A549 (cell line): ENCODE results near the gene LY86. TPM values are rescaled to one million over a fixed set of nuclear protein-coding genes. Genes with fewer than 3 reads are reported as not detected.
"Not testable (repeated sequence)": the region's sequence is repeated elsewhere in the genome, so short reads cannot be mapped to it uniquely, and the experiment has no call there.

ENCODE experiments used
- ATAC-seq, 2 experiments: fragments of 200-7000 bp in 1 of 2; fragments of >200 bp in 1 of 2; cut with Nextera tagmentation in 1 of 2; cut with Tn5 transposase in 1 of 2; 3 replicates each; pipeline versions ENCODE4 v1.8.0 to v1.9.1; 2018 to 2020; ENCODE audit warnings: mild to moderate bottlenecking in 1 of 2, moderate library complexity in 1 of 2
- CTCF ChIA-PET: fragments of 300-600 bp; sonication (Branson Sonifier 250); formaldehyde crosslinking; extraction: SDS; loops from one replicate; lab custom pipeline; 2021; ENCODE audit warnings: antibody characterized with exemption, inconsistent platforms; lab: Yijun Ruan, JAX
- POLR2A ChIA-PET: fragments of 350-600 bp; formaldehyde crosslinking; extraction: SDS; loops from one replicate; lab custom pipeline; 2021; ENCODE audit warnings: antibody characterized with exemption, inconsistent platforms; lab: Yijun Ruan, JAX
- DNase-seq, 2 experiments: peaks; one replicate each; pipeline versions ENCODE4 v3.0.0 to v3.0.0-alpha.2; 2011 to 2016; ENCODE audit warnings: low read depth in 1 of 2, low spot score in 1 of 2
- FAIRE-seq: peaks from 2 replicates; lab custom pipeline; 2011; peaks lifted over from hg19 to GRCh38; lab: Jason Lieb, UNC
- H3K27ac ChIP-seq, 2 experiments: fragments of >200 bp; sonication (Bioruptor Twin); formaldehyde crosslinking; 3 replicates each; pipeline ENCODE4 v1.5.1; 2016 to 2017
- H3K4me1 ChIP-seq: fragments of >200 bp; sonication (Bioruptor Twin); formaldehyde crosslinking; 3 replicates; pipeline ENCODE4 v1.6.1; 2016
- H3K4me2 ChIP-seq: fragments of >200 bp; sonication (Bioruptor Twin); formaldehyde crosslinking; 3 replicates; pipeline ENCODE4 v1.6.1; 2016
- H3K4me3 ChIP-seq: fragments of >200 bp; sonication (Bioruptor Twin); formaldehyde crosslinking; 3 replicates; pipeline ENCODE4 v1.5.1; 2016
- H3K9me3 ChIP-seq: fragments of >200 bp; sonication (Bioruptor Twin); formaldehyde crosslinking; 3 replicates; pipeline ENCODE4 v1.6.1; 2016
- CTCF ChIP-seq: fragments of >200 bp; sonication (Bioruptor Twin); formaldehyde crosslinking; IDR thresholded peaks from 3 replicates; pipeline ENCODE4 v1.5.1; 2016
- FOSB ChIP-seq: fragments of 250-450 bp; sonication (Bioruptor Pico); IDR thresholded peaks from 2 replicates; pipeline ENCODE4 v1.5.0; 2020; ENCODE audit warnings: mild to moderate bottlenecking, moderate library complexity
- GATA3 ChIP-seq: IDR thresholded peaks from 2 replicates; pipeline ENCODE4 v1.6.1; 2012; ENCODE audit warnings: borderline replicate concordance
- HOXB13 ChIP-seq: fragments of 250-450 bp; sonication (Bioruptor Pico); IDR thresholded peaks from 2 replicates; pipeline ENCODE4 v1.5.0; 2020; ENCODE audit warnings: low read depth, mild to moderate bottlenecking, moderate library complexity
- MAX ChIP-seq: IDR thresholded peaks from 2 replicates; pipeline ENCODE4 v1.6.1; 2012
- NPAS2 ChIP-seq: fragments of 250-450 bp; sonication (Bioruptor Pico); IDR thresholded peaks from 2 replicates; pipeline ENCODE4 v1.8.0; 2022; ENCODE audit warnings: mild to moderate bottlenecking, moderate library complexity, borderline replicate concordance
- PBX3 ChIP-seq: IDR thresholded peaks from 2 replicates; pipeline ENCODE4 v1.6.1; 2012
- RCOR1 ChIP-seq: fragments of 150-350 bp; IDR thresholded peaks from 2 replicates; pipeline ENCODE4 v1.6.1; 2014; ENCODE audit warnings: antibody characterized with exemption, low read length, low read depth
- SMC3 ChIP-seq: fragments of >200 bp; sonication (Bioruptor Twin); formaldehyde crosslinking; IDR thresholded peaks from 3 replicates; pipeline ENCODE4 v1.6.1; 2018; ENCODE audit warnings: inconsistent platforms
- SREBF2 ChIP-seq: fragments of 450-650 bp; IDR thresholded peaks from 2 replicates; pipeline ENCODE4 v1.6.1; 2014; ENCODE audit warnings: mild to moderate bottlenecking, moderate library complexity
- WGBS: methylation state at CpG from one replicate; pipeline ENCODE4 v1.1.6; 2017; ENCODE audit errors: missing lambda C conversion rate; 5-methylcytosine and 5-hydroxymethylcytosine counted together
- polyA plus RNA-seq, 4 experiments: library from polyadenylated mRNA; depleted of rRNA in 3 of 4; stranded (reverse); fragments of >200 nt; fragmentation: RNase III in 1 of 4; extraction: RNeasy Plus Mini Kit Qiagen cat#74134 plus additional on column Dnase treatment in 1 of 4; gene quantifications; 2 replicates in 3 of 4; 3 replicates in 1 of 4; pipeline ENCODE4 v1.2.3, GENCODE V29; 2011 to 2017

The LY86 gene
- polyA plus RNA-seq, 2 of the 4 experiments (the other 2 are of a cell fraction): not detected

- ATAC-seq: no peak
- no peak for DNase-seq
- 66% methylated on average over 10 of the region's 10 CpGs for WGBS
- H3K4me1 ChIP-seq: no peaks in the 10 kb centered on the region
- TF ChIP-seq FOSB (CRISPR knock-in tag) (no peak), RCOR1 (no peak), HOXB13 (CRISPR knock-in tag) (no peak), SMC3 (no peak), SREBF2 (no peak)
- no peak for FAIRE-seq
- no peak overlapping the region for H3K4me3 ChIP-seq
- CTCF ChIA-PET: interaction anchor here (0.7 kb wide), 1 partner anchor 12 kb away, joined by 3 read pairs; no protein-coding TSS in a partner anchor
- POLR2A ChIA-PET: no interaction called here
- H3K9me3 ChIP-seq: no peaks in the 10 kb centered on the region
- no peak overlapping the region for H3K27ac ChIP-seq
- no peak overlapping the region for H3K4me2 ChIP-seq
Measured at GRCh38 chr6:6663421-6664135, 75.1 kb downstream of the LY86 start.

- FAIRE-seq: no peak
- no peak overlapping the region for H3K4me2 ChIP-seq
- H3K27ac ChIP-seq: no peak overlapping the region
- no peak overlapping the region for H3K4me3 ChIP-seq
- DNase-seq: no peak
- POLR2A ChIA-PET: no interaction called here
- TF ChIP-seq GATA3: no peak
- no peak for TF ChIP-seq CTCF
- no peak for TF ChIP-seq MAX
- 56% methylated on average over 11 of the region's 11 CpGs for WGBS
- H3K9me3 ChIP-seq: no peaks in the 10 kb centered on the region
- CTCF ChIA-PET: interaction anchor here (0.6 to 1.4 kb wide), 4 partner anchors 8 to 511 kb away, joined by 3 read pairs; no protein-coding TSS in a partner anchor
- no peaks in the 10 kb centered on the region for H3K4me1 ChIP-seq
- ATAC-seq: no peak
Measured at GRCh38 chr6:6665555-6666243, 77.2 kb downstream of the LY86 start.

- H3K4me3 ChIP-seq, H3K27ac ChIP-seq, CTCF ChIA-PET, H3K4me1 ChIP-seq, ATAC-seq, H3K9me3 ChIP-seq, FAIRE-seq, DNase-seq, H3K4me2 ChIP-seq, POLR2A ChIA-PET: not testable (repeated sequence)
- 13% methylated on average over 3 of the region's 3 CpGs for WGBS
Measured at GRCh38 chr6:6670150-6670549, 81.6 kb downstream of the LY86 start.

GRCh38 chr6:6674872-6675271, 86.4 kb downstream of the LY86 start:
- TF ChIP-seq PBX3 (no peak), SMC3 (no peak), HOXB13 (CRISPR knock-in tag) (no peak), NPAS2 (no peak), FOSB (CRISPR knock-in tag) (no peak)
- TF ChIP-seq, all 56 proteins: peak for 0
- no peak for DNase-seq
- no peak for ATAC-seq
- Histone ChIP-seq H3K4me3 (no peak overlapping the region), H3K27ac (no peak overlapping the region), H3K4me2 (no peak overlapping the region), H3K4me1 (peaks cover 14% of the 10 kb centered on the region), H3K9me3 (peaks cover 7% of the 10 kb centered on the region; the same call in 2 of the 3 replicates)
- 14% methylated on average over 4 of the region's 4 CpGs for WGBS
- ChIA-PET POLR2A (interaction anchor here (1.0 kb wide), 1 partner anchor 570 kb away, joined by 3 read pairs; no protein-coding TSS in a partner anchor), CTCF (interaction anchor here (1.2 to 4.2 kb wide), 4 partner anchors 49 to 569 kb away, joined by 3 to 19 read pairs (median 10); no protein-coding TSS in a partner anchor)
- FAIRE-seq: no peak
